SH-SY5Y (cell line): ENCODE results near the gene PPP1R11.

ENCODE experiments used
- GATA2 ChIP-seq: IDR thresholded peaks from 2 replicates; pipeline ENCODE4 v1.6.1; 2011; ENCODE audit warnings: mild to moderate bottlenecking, low read depth, low read length
- GATA3 ChIP-seq: IDR thresholded peaks from 2 replicates; pipeline ENCODE4 v1.6.1; 2011; ENCODE audit warnings: low read depth, mild to moderate bottlenecking, low read length, moderate library complexity

GRCh38 chr6:30097902-30098768, 31.1 kb downstream of the PPP1R11 start:
- TF ChIP-seq GATA3 (no peak), GATA2 (no peak)
